GM12878 (cell line): Measurements from ENCODE around the gene ZNF283.

Experiments used
- EZH2 ChIP-seq: IDR thresholded peaks from 2 replicates; pipeline ENCODE4 v1.6.1; 2012; ENCODE audit warnings: low read depth, mild to moderate bottlenecking, control low read depth, inconsistent platforms, low read length, borderline replicate concordance; ENCODE audit not compliant: control insufficient read depth
- GABPA ChIP-seq: IDR thresholded peaks from 2 replicates; pipeline ENCODE4 v1.6.1; 2014; ENCODE audit warnings: antibody characterized with exemption, low read depth, mild to moderate bottlenecking, inconsistent platforms
- HDAC6 ChIP-seq: fragments of 200-600 bp; sonication (generic); IDR thresholded peaks from one replicate; pipeline ENCODE4 v1.8.0; 2017; ENCODE audit warnings: antibody characterized with exemption; ENCODE audit not compliant: unreplicated experiment
- LARP7 ChIP-seq: fragments of 450-650 bp; IDR thresholded peaks from 2 replicates; pipeline ENCODE4 v1.6.1; 2017; ENCODE audit warnings: mild to moderate bottlenecking
- MYC ChIP-seq: IDR thresholded peaks from 2 replicates; pipeline ENCODE4 v1.6.1; 2011; ENCODE audit warnings: mild to moderate bottlenecking, low read length, moderate library complexity, inconsistent platforms; ENCODE audit not compliant: insufficient read depth, insufficient replicate concordance, insufficient read length, severe bottlenecking
- POLR2A ChIP-seq: IDR thresholded peaks from 2 replicates; pipeline ENCODE4 v1.6.1; 2011; ENCODE audit warnings: low read depth, mild to moderate bottlenecking, low read length
- ZNF274 ChIP-seq: IDR thresholded peaks from one replicate; pipeline ENCODE4 v1.8.0; 2011; ENCODE audit not compliant: insufficient read length, insufficient read depth

DNA sequence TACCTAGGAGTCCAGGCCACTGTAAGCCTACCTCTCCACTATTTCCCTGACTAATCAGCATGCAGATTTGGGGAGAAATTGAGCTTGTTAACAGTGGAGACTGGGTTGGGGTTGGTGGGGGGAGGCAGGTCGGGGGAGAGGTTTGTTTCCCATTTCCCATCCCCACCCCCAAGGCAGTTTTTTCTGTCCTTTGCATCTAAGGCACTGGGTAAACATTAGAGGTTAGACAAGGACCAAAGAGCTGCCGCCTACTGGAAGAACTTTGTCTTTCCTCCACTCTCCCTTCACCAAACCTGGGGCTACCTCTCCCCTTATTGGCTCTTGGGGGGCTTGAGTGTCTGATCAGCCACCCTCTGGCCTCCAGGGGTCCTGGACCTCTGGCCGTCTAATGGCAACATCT, 47.3 kb upstream of the ZNF283 start:
- TF ChIP-seq EZH2 (no peak), HDAC6 (no peak), LARP7 (no peak), POLR2A (no peak), ZNF274 (no peak), MYC (no peak), GABPA (no peak)
